MM.1S (cell line): ENCODE data around the gene PAX1.

Source experiments
- DNase-seq: peaks from one replicate; pipeline ENCODE4 v3.0.0-alpha.2; 2015
- H2AFZ ChIP-seq: fragments of 300-600 bp; sonication (generic); 2 replicates; pipeline ENCODE4 v1.6.0; 2016; ENCODE audit warnings: antibody characterized with exemption, low read length
- H3F3A ChIP-seq: fragments of 300-600 bp; sonication (generic); 2 replicates; pipeline ENCODE4 v1.6.1; 2016; ENCODE audit warnings: mild to moderate bottlenecking, antibody characterized with exemption, low read length, moderate library complexity, mixed read lengths; ENCODE audit not compliant: insufficient read depth
- H3K27ac ChIP-seq: fragments of 300-600 bp; sonication (generic); 2 replicates; pipeline ENCODE4 v1.5.1; 2016; ENCODE audit warnings: mild to moderate bottlenecking, low read length
- H3K27me3 ChIP-seq: fragments of 300-600 bp; sonication (generic); replicated peaks from 2 replicates; pipeline ENCODE4 v1.6.0; 2016; ENCODE audit warnings: low read length; ENCODE audit not compliant: insufficient read depth
- H3K36me3 ChIP-seq: fragments of 300-600 bp; sonication (generic); replicated peaks from 2 replicates; pipeline ENCODE4 v1.6.1; 2016; ENCODE audit warnings: mild to moderate bottlenecking, low read length, mixed read lengths; ENCODE audit not compliant: insufficient read depth
- H3K4me1 ChIP-seq: fragments of 300-600 bp; sonication (generic); 2 replicates; pipeline ENCODE4 v1.6.1; 2016; ENCODE audit warnings: low read length, mixed read lengths
- H3K4me2 ChIP-seq: fragments of 300-600 bp; sonication (generic); 2 replicates; pipeline ENCODE4 v1.6.0; 2016; ENCODE audit warnings: low read depth, low read length
- H3K4me3 ChIP-seq: fragments of 300-600 bp; sonication (generic); 2 replicates; pipeline ENCODE4 v1.5.1; 2016; ENCODE audit warnings: low read length, mixed read lengths
- H3K79me2 ChIP-seq: fragments of 300-600 bp; sonication (generic); 2 replicates; pipeline ENCODE4 v1.6.1; 2016; ENCODE audit warnings: mixed run types, low read length, mixed read lengths
- H3K9ac ChIP-seq: fragments of 300-600 bp; sonication (generic); 2 replicates; pipeline ENCODE4 v1.6.1; 2016; ENCODE audit warnings: low read length, mixed read lengths
- H3K9me2 ChIP-seq: fragments of 300-600 bp; sonication (generic); replicated peaks from 2 replicates; pipeline ENCODE4 v1.6.1; 2016; ENCODE audit warnings: mild to moderate bottlenecking, low read length, mixed read lengths; ENCODE audit not compliant: insufficient read depth
- H3K9me3 ChIP-seq: fragments of 300-600 bp; sonication (generic); replicated peaks from 2 replicates; pipeline ENCODE4 v1.6.1; 2016; ENCODE audit warnings: mild to moderate bottlenecking, low read length, mixed read lengths; ENCODE audit not compliant: insufficient read depth
- H4K20me1 ChIP-seq: fragments of 300-600 bp; sonication (generic); 2 replicates; pipeline ENCODE4 v1.6.1; 2016; ENCODE audit warnings: mild to moderate bottlenecking, low read length, moderate library complexity, mixed read lengths; ENCODE audit not compliant: insufficient read depth
- EZH2 ChIP-seq: fragments of 300-600 bp; sonication (generic); optimal IDR thresholded peaks from 2 replicates; pipeline ENCODE3; 2017; ENCODE audit warnings: low read depth, mild to moderate bottlenecking, antibody characterized with exemption, low read length, mixed read lengths
- EZH2phosphoT487 ChIP-seq: fragments of 300-600 bp; sonication (generic); IDR thresholded peaks from 2 replicates; pipeline ENCODE4 v1.6.1; 2018; ENCODE audit warnings: antibody characterized with exemption, low read length
- TF ChIP-seq, protein P1 (sequence below): fragments of 300-600 bp; sonication (generic); IDR thresholded peaks from 2 replicates; pipeline ENCODE4 v1.5.1; 2016; ENCODE audit warnings: antibody characterized with exemption, low read length, mixed read lengths

PAX1 gene

DNA sequence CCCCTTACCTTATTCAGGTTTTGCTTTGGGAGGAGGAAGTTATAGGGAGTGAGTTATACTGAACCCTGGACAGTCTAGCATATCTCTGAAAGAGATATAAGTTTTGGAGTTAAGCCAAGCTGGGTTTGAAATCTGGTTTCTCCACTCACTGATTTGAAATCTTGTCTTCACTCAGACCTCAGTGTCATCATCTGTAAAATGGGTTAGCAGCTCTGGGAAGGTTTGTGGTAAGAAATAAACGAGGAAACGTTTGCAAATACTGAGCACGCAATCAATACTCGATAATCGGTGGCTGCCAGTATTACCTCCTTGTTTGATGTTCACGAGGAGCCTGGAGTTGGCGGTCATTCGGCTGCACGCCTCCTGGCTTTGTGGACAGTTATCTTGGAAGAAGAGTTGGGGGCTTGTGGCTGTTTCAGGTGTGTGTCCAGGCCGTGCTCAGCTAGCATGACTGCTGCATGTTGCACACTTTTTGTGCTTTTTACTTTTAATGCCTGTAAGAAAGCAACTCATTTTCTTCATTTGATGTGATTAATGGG, 61.8 kb downstream of the PAX1 start:
- no peaks in the 10 kb centered on the region for H3K27me3 ChIP-seq
- H3K27ac ChIP-seq, result no peak overlapping the region
- H3F3A ChIP-seq, result no peaks in the 10 kb centered on the region
- TF ChIP-seq EZH2phosphoT487, result no peak
- TF ChIP-seq, protein P1, sequence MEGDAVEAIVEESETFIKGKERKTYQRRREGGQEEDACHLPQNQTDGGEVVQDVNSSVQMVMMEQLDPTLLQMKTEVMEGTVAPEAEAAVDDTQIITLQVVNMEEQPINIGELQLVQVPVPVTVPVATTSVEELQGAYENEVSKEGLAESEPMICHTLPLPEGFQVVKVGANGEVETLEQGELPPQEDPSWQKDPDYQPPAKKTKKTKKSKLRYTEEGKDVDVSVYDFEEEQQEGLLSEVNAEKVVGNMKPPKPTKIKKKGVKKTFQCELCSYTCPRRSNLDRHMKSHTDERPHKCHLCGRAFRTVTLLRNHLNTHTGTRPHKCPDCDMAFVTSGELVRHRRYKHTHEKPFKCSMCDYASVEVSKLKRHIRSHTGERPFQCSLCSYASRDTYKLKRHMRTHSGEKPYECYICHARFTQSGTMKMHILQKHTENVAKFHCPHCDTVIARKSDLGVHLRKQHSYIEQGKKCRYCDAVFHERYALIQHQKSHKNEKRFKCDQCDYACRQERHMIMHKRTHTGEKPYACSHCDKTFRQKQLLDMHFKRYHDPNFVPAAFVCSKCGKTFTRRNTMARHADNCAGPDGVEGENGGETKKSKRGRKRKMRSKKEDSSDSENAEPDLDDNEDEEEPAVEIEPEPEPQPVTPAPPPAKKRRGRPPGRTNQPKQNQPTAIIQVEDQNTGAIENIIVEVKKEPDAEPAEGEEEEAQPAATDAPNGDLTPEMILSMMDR, result no peak
- TF ChIP-seq EZH2, result no peak
- H2AFZ ChIP-seq, result no peak overlapping the region
- H3K4me2 ChIP-seq, result peak overlapping the region; percentile 24; the same call in 1 of the 2 replicates
- H3K79me2 ChIP-seq, result no peaks in the 10 kb centered on the region
- H3K36me3 ChIP-seq, result no peaks in the 10 kb centered on the region
- no peaks in the 10 kb centered on the region for H3K4me1 ChIP-seq
- no peaks in the 10 kb centered on the region for H3K9me3 ChIP-seq
- H4K20me1 ChIP-seq, result no peaks in the 10 kb centered on the region
- H3K9ac ChIP-seq, result no peak overlapping the region
- H3K9me2 ChIP-seq, result no peaks in the 10 kb centered on the region
- DNase-seq, result no peak
- no peak overlapping the region for H3K4me3 ChIP-seq

DNA sequence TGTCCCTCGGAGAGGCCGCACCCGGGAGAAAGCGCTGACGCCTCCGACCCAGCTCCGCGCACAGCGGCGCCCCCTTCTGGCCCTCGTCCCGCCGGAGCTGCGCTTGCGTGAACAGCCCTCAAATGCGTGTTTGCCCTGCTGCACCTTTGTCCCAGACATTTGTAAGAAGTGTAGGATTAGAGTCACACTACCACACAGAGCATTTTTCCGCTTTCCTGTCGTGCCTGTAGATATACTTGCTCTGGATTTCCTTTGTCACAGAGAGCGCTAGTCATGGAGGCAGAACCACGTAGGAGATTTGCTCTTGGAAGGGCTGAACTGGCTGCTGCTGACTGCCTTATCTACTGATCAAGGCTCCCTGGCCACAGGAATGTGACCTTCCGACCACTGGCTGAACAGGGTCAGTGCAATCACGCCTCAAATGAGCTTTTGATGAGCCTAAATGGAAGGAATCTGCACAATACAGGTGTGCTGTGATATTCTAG, 62.3 kb downstream of the PAX1 start:
- no peaks in the 10 kb centered on the region for H3K36me3 ChIP-seq
- no peaks in the 10 kb centered on the region for H4K20me1 ChIP-seq
- DNase-seq, result peak; percentile 64
- H3K27me3 ChIP-seq, result no peaks in the 10 kb centered on the region
- no peaks in the 10 kb centered on the region for H3K79me2 ChIP-seq
- H3K27ac ChIP-seq, result no peak overlapping the region
- no peaks in the 10 kb centered on the region for H3K4me1 ChIP-seq
- H3K9me3 ChIP-seq, result no peaks in the 10 kb centered on the region
- TF ChIP-seq EZH2, result no peak
- TF ChIP-seq, protein P1, result peak; percentile 66
- H3K4me2 ChIP-seq, result peak overlapping the region; percentile 24; the same call in 1 of the 2 replicates
- H3K4me3 ChIP-seq, result no peak overlapping the region
- H2AFZ ChIP-seq, result 0 out of 2 replicates have a peak overlapping the region, but pooled peaks have one; percentile 19
- no peak overlapping the region for H3K9ac ChIP-seq
- H3F3A ChIP-seq, result no peaks in the 10 kb centered on the region
- H3K9me2 ChIP-seq, result no peaks in the 10 kb centered on the region
